GM12891 (cell line): Measurements from ENCODE around the gene KIF18B.

Experiments
- POLR2A ChIP-seq: IDR thresholded peaks from 2 replicates; pipeline ENCODE4 v1.6.1; 2011; ENCODE audit warnings: low read depth, low read length, control low read depth
- POLR2AphosphoS5 ChIP-seq: IDR thresholded peaks from 2 replicates; pipeline ENCODE4 v1.6.1; 2011; ENCODE audit warnings: low read depth, low read length, control low read depth
- SPI1 ChIP-seq: IDR thresholded peaks from 2 replicates; pipeline ENCODE4 v1.6.1; 2011; ENCODE audit warnings: low read depth, low read length, control low read depth
- TAF1 ChIP-seq: IDR thresholded peaks from 2 replicates; pipeline ENCODE4 v1.6.1; 2011; ENCODE audit warnings: low read depth, low read length, control low read depth

DNA sequence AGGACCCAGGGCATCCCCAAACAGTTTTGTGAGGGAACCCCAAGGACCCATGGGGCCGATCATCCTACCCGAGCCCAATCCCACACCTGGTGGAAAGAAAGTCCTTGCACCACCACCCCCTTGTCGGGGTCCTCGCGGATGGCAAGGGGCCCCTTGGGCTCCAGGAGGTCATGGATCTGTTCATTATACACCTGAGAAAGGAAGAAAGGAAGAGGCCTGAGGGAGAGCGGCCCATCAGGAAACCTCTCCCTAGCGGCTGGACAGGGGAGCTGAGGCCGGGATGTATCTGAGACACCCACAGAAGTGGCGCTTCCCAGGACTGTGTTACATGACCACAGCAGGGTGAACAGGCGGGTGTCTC lies 12.8 kb downstream of the KIF18B start:
- TF ChIP-seq POLR2AphosphoS5 = no peak
- no peak for TF ChIP-seq TAF1
- no peak for TF ChIP-seq POLR2A
- TF ChIP-seq SPI1 = no peak
